ENCODE data around the gene SLC44A5. TPM values are rescaled to one million over a fixed set of nuclear protein-coding genes. Genes with fewer than 3 reads are reported as not detected.

The SLC44A5 gene
- total RNA-seq, 1 experiment from 2014 or later = 0.80 TPM

DNA sequence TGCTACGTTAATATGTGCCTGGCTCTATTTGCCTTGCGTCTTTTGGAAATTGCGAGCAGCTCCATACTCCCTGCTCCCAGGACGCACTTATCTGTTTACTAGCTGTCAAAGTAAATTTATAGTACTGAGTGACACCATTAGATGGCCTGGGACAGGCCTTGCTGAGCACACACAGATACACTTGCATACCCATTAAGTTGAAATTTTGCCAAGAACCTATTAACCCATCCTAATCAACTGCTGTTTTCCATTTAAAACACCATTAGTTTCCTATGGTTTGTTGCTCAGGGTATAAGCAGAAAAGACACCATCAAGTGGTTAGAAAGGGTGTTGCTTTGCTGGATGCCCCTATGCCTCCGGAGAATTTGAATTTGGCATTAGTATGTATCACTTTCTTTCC lies 187.3 kb downstream of the SLC44A5 start:
- POLR2A ChIA-PET (ENCODE audit: low non-redundant PET) = no interaction called here
- no peak overlapping the region for H3K27ac ChIP-seq (ENCODE audit: low read depth, low read length, poor library complexity, severe bottlenecking)

DNA sequence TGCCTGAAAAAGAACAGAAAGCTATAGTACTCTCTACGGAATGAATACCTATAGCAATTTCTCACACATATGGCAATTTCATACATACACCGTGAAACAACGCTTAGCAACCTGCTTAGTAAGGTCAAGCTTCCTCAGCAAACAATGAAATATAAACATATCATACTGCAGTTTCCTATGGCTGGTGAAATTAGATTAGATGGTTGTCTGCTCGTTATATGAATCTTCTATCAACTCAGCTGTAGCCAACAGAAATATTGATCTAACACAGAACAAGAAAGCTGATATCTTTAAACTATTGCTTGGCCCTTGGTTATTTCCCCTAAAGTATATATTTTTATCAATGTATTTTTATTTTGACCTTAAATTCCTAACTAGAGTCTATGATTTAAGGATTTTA lies 187.8 kb downstream of the SLC44A5 start:
- intact Hi-C loops (cut with micrococcal nuclease; ENCODE audit: unreplicated experiment) = loop anchor here (5.0 kb wide), 1 partner anchor 156 kb away; no protein-coding TSS in a partner anchor
- Histone ChIP-seq H3K4me3 (ENCODE audit: low read depth, low read length, poor library complexity, severe bottlenecking) (no peak overlapping the region), H3K4me1 (ENCODE audit: insufficient read depth, low read length, poor library complexity, severe bottlenecking) (no peaks in the 10 kb centered on the region), H3K36me3 (ENCODE audit: insufficient read depth, low read length, poor library complexity, severe bottlenecking) (no peaks in the 10 kb centered on the region), H3K27ac (ENCODE audit: low read depth, low read length, poor library complexity, severe bottlenecking) (no peak overlapping the region), H3K9me3 (ENCODE audit: low read depth, low read length, poor library complexity, severe bottlenecking) (no peaks in the 10 kb centered on the region), H3K27me3 (replicated peaks; ENCODE audit: insufficient read depth, low read depth, low read length, poor library complexity) (no peaks in the 10 kb centered on the region)
- DNase-seq (ENCODE audit: low spot score) = no peak
- no peak for TF ChIP-seq EZH2 (IDR thresholded peaks at IDR 0.05; ENCODE audit: borderline replicate concordance, low read depth, low read length, poor library complexity, severe bottlenecking)
- TF ChIP-seq, protein P1, sequence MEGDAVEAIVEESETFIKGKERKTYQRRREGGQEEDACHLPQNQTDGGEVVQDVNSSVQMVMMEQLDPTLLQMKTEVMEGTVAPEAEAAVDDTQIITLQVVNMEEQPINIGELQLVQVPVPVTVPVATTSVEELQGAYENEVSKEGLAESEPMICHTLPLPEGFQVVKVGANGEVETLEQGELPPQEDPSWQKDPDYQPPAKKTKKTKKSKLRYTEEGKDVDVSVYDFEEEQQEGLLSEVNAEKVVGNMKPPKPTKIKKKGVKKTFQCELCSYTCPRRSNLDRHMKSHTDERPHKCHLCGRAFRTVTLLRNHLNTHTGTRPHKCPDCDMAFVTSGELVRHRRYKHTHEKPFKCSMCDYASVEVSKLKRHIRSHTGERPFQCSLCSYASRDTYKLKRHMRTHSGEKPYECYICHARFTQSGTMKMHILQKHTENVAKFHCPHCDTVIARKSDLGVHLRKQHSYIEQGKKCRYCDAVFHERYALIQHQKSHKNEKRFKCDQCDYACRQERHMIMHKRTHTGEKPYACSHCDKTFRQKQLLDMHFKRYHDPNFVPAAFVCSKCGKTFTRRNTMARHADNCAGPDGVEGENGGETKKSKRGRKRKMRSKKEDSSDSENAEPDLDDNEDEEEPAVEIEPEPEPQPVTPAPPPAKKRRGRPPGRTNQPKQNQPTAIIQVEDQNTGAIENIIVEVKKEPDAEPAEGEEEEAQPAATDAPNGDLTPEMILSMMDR (conservative IDR thresholded peaks at IDR 0.05; ENCODE audit: low read depth, low read length) = no peak
- BruUV-seq (replicated peaks) = no TSS peak
- ChIA-PET POLR2A (ENCODE audit: low non-redundant PET) (no interaction called here), CTCF (no interaction called here)

More for the DNA sequence above, 187.3 kb downstream of the SLC44A5 start:
- Histone ChIP-seq H3K27me3 (replicated peaks; ENCODE audit: insufficient read depth, low read depth, low read length, poor library complexity) (no peaks in the 10 kb centered on the region), H3K9me3 (ENCODE audit: low read depth, low read length, poor library complexity, severe bottlenecking) (no peaks in the 10 kb centered on the region), H3K36me3 (ENCODE audit: insufficient read depth, low read length, poor library complexity, severe bottlenecking) (no peaks in the 10 kb centered on the region), H3K4me1 (ENCODE audit: insufficient read depth, low read length, poor library complexity, severe bottlenecking) (no peaks in the 10 kb centered on the region), H3K4me3 (ENCODE audit: low read depth, low read length, poor library complexity, severe bottlenecking) (no peak overlapping the region)
- BruUV-seq (replicated peaks) = no TSS peak
- DNase-seq (ENCODE audit: low spot score) = peak; percentile 16
- no peak for TF ChIP-seq EZH2 (IDR thresholded peaks at IDR 0.05; ENCODE audit: borderline replicate concordance, low read depth, low read length, poor library complexity, severe bottlenecking)
- TF ChIP-seq, protein P1 (conservative IDR thresholded peaks at IDR 0.05; ENCODE audit: low read depth, low read length) = peak; percentile 40; the same call in 1 of the 2 replicates
- intact Hi-C loops (cut with micrococcal nuclease; ENCODE audit: unreplicated experiment) = loop anchor here (5.0 kb wide), 1 partner anchor 156 kb away; no protein-coding TSS in a partner anchor
- CTCF ChIA-PET = no interaction called here

DNA sequence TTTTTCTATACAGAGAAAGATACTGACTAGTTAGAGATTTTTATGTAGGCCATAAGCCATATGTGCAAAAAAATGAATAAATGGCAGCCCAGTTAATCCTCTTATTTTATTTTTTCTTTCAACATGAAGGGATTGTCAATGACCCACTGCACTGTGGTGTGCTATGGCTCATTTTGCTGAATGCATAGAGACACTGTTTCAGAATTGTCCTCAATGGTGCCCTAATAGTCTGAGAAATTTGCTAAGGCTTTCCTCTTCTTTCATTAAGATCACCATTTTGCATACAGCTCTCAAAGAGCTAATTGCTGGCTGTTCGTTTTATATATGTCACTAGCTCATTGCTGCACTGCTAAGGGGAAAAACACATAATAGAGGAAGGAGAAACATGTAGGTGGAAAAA lies 189.5 kb downstream of the SLC44A5 start:
- no peaks in the 10 kb centered on the region for H3K36me3 ChIP-seq (ENCODE audit: insufficient read depth, low read length, poor library complexity, severe bottlenecking)
- H3K4me3 ChIP-seq (ENCODE audit: low read depth, low read length, poor library complexity, severe bottlenecking) = no peak overlapping the region
- H3K27me3 ChIP-seq (replicated peaks; ENCODE audit: insufficient read depth, low read depth, low read length, poor library complexity) = no peaks in the 10 kb centered on the region
- no peak for DNase-seq (ENCODE audit: low spot score)
- no peaks in the 10 kb centered on the region for H3K9me3 ChIP-seq (ENCODE audit: low read depth, low read length, poor library complexity, severe bottlenecking)
- intact Hi-C loops (cut with micrococcal nuclease; ENCODE audit: unreplicated experiment) = loop anchor here (5.0 kb wide), 1 partner anchor 154 kb away; no protein-coding TSS in a partner anchor
- no peaks in the 10 kb centered on the region for H3K4me1 ChIP-seq (ENCODE audit: insufficient read depth, low read length, poor library complexity, severe bottlenecking)
- H3K27ac ChIP-seq (ENCODE audit: low read depth, low read length, poor library complexity, severe bottlenecking) = no peak overlapping the region
- no TSS peak for BruUV-seq (replicated peaks)
- POLR2A ChIA-PET (ENCODE audit: low non-redundant PET) = no interaction called here
- CTCF ChIA-PET = no interaction called here
- TF ChIP-seq EZH2 (IDR thresholded peaks at IDR 0.05; ENCODE audit: borderline replicate concordance, low read depth, low read length, poor library complexity, severe bottlenecking) = no peak
- TF ChIP-seq, protein P1 (conservative IDR thresholded peaks at IDR 0.05; ENCODE audit: low read depth, low read length) = no peak
